Panc1 (cell line): Measurements from ENCODE around the gene C2orf76.

Experiments
- CTCF ChIP-seq: fragments of 450-650 bp; IDR thresholded peaks from 2 replicates; pipeline ENCODE4 v1.5.1; 2017; ENCODE audit warnings: mild to moderate bottlenecking
- POLR2AphosphoS5 ChIP-seq: IDR thresholded peaks from 2 replicates; pipeline ENCODE4 v1.6.1; 2012; ENCODE audit warnings: mild to moderate bottlenecking, low read depth, low read length, moderate library complexity
- SIN3A ChIP-seq: IDR thresholded peaks from 2 replicates; pipeline ENCODE4 v1.6.1; 2012; ENCODE audit warnings: low read depth, mild to moderate bottlenecking, low read length, moderate library complexity, borderline replicate concordance; ENCODE audit not compliant: insufficient read depth
- TCF7L2 ChIP-seq: IDR thresholded peaks from 2 replicates; pipeline ENCODE4 v1.6.1; 2011; ENCODE audit warnings: mild to moderate bottlenecking, low read depth, low read length, inconsistent platforms

GRCh38 chr2:119276864-119277263, 89.8 kb downstream of the C2orf76 start:
- TF ChIP-seq CTCF, result no peak
- no peak for TF ChIP-seq SIN3A
- TF ChIP-seq POLR2AphosphoS5, result no peak
- TF ChIP-seq TCF7L2, result no peak
